HepG2 (cell line): ENCODE data around the gene KPNA4. TPM values are rescaled to one million over a fixed set of nuclear protein-coding genes. Genes with fewer than 3 reads are reported as not detected.

Experiments used
- ATAC-seq: fragments of 200-7000 bp; cut with Tn5 transposase; 3 replicates; pipeline ENCODE4 v1.9.1; 2020; ENCODE audit warnings: mild to moderate bottlenecking, moderate library complexity
- BruUV-seq: library from RNA; stranded (reverse); fragments of 400-500 nt; replicated peaks from 2 replicates; lab custom pipeline; 2021; lab: Mats Ljungman, UMichigan
- CTCF ChIA-PET: fragments of 300-600 bp; formaldehyde crosslinking; extraction: SDS; loops from one replicate; lab custom pipeline; 2021; ENCODE audit warnings: low total read pairs, inconsistent platforms, low intra/inter-chr PET ratio; lab: Yijun Ruan, JAX
- POLR2A ChIA-PET: fragments of 350-600 bp; sonication (Branson Sonifier 250); formaldehyde crosslinking; loops from one replicate; lab custom pipeline; 2020; ENCODE audit warnings: antibody characterized with exemption, inconsistent platforms; lab: Yijun Ruan, JAX
- DNase-seq: peaks from one replicate; pipeline ENCODE4 v3.0.0-alpha.2; 2015; ENCODE audit warnings: low spot score
- FAIRE-seq: peaks from 3 replicates; lab custom pipeline; 2011; peaks lifted over from hg19 to GRCh38; lab: Jason Lieb, UNC
- H2AFZ ChIP-seq: one replicate; pipeline ENCODE4 v1.6.1; 2011; ENCODE audit warnings: low read length, inconsistent platforms
- H3K27ac ChIP-seq: fragments of 300-600 bp; 3 replicates; pipeline ENCODE4 v1.8.0; 2011; ENCODE audit warnings: mixed run types, mild to moderate bottlenecking, mixed read lengths, low read length, inconsistent platforms; ENCODE audit not compliant: insufficient read depth; ENCODE audit errors: extremely low read length
- H3K27me3 ChIP-seq, 2 experiments: fragments of 200-600 bp in 1 of 2; 2 replicates in 1 of 2; 3 replicates in 1 of 2; pipeline versions ENCODE4 v1.6.0 to v1.8.0; 2011; ENCODE audit warnings: low read length in 2 of 2, mild to moderate bottlenecking in 2 of 2, moderate library complexity in 2 of 2, inconsistent platforms in 1 of 2; ENCODE audit not compliant: insufficient read depth in 2 of 2, control insufficient read depth in 1 of 2
- H3K36me3 ChIP-seq, 2 experiments: fragments of 200-600 bp in 1 of 2; replicated peaks in 1 of 2; 2 replicates in 1 of 2; 3 replicates in 1 of 2; pipeline versions ENCODE4 v1.5.1 to v1.8.0; 2011; ENCODE audit warnings: low read length in 2 of 2, inconsistent platforms in 1 of 2; ENCODE audit not compliant: insufficient read depth in 2 of 2, control insufficient read depth in 1 of 2
- H3K4me1 ChIP-seq: 2 replicates; pipeline ENCODE4 v1.5.1; 2012; ENCODE audit warnings: low read length, inconsistent platforms; ENCODE audit not compliant: insufficient read depth
- H3K4me2 ChIP-seq: 2 replicates; pipeline ENCODE4 v1.6.0; 2011; ENCODE audit warnings: low read depth, low read length, inconsistent platforms
- H3K4me3 ChIP-seq, 3 experiments: fragments of 200-600 bp in 1 of 3; sonication (generic), shearing (Covaris generic) in 1 of 3; replicated peaks in 1 of 3; 2 replicates each; pipeline ENCODE4 v1.5.1; 2011 to 2016; ENCODE audit warnings: low read length in 3 of 3, inconsistent platforms in 2 of 3, low read depth in 2 of 3, mild to moderate bottlenecking in 2 of 3, control low read depth in 1 of 3, mixed read lengths in 1 of 3; ENCODE audit not compliant: insufficient read depth in 1 of 3
- H3K79me2 ChIP-seq: one replicate; pipeline ENCODE4 v1.6.1; 2011; ENCODE audit warnings: low read length, inconsistent platforms; ENCODE audit not compliant: insufficient read depth
- H3K9ac ChIP-seq: 2 replicates; pipeline ENCODE4 v1.6.0; 2011; ENCODE audit warnings: mild to moderate bottlenecking, low read depth, low read length, inconsistent platforms; ENCODE audit not compliant: insufficient read depth
- H3K9me3 ChIP-seq: 2 replicates; pipeline ENCODE4 v1.5.1; 2012; ENCODE audit warnings: mild to moderate bottlenecking, low read length
- H4K20me1 ChIP-seq: 2 replicates; pipeline ENCODE4 v1.6.0; 2011; ENCODE audit warnings: inconsistent platforms, mild to moderate bottlenecking, low read length, moderate library complexity; ENCODE audit not compliant: insufficient read depth
- ARNTL ChIP-seq: sonication (generic); formaldehyde crosslinking; IDR thresholded peaks from 2 replicates; pipeline ENCODE4 v1.4.0; 2020; ENCODE audit warnings: mild to moderate bottlenecking, missing genetic modification reagents
- MAFK ChIP-seq, 2 experiments: IDR thresholded peaks in 1 of 2; conservative IDR thresholded peaks in 1 of 2; 2 replicates each; pipeline ENCODE4 v1.6.1; 2011; ENCODE audit warnings: improper control_type of control experiment in 2 of 2, low read length in 2 of 2
- PAWR ChIP-seq: sonication (generic); formaldehyde crosslinking; IDR thresholded peaks from 2 replicates; pipeline ENCODE4 v1.4.0; 2020; ENCODE audit warnings: missing genetic modification reagents, mild to moderate bottlenecking, borderline replicate concordance
- REST ChIP-seq, 2 experiments: IDR thresholded peaks; 2 replicates each; pipeline ENCODE4 v1.6.1; 2011 to 2012; ENCODE audit warnings: low read length in 2 of 2, borderline replicate concordance in 1 of 2, low read depth in 1 of 2, mild to moderate bottlenecking in 1 of 2, moderate library complexity in 1 of 2
- SPEN ChIP-seq: sonication (generic); formaldehyde crosslinking; IDR thresholded peaks from 2 replicates; pipeline ENCODE4 v1.5.1; 2020; ENCODE audit warnings: low read depth, mild to moderate bottlenecking, missing genetic modification reagents
- ZBTB14 ChIP-seq: sonication (generic); formaldehyde crosslinking; IDR thresholded peaks from 2 replicates; pipeline ENCODE4 v1.4.0; 2020; ENCODE audit warnings: missing genetic modification reagents
- ZMAT5 ChIP-seq: sonication (generic); formaldehyde crosslinking; IDR thresholded peaks from 2 replicates; pipeline ENCODE4 v1.5.0; 2020; ENCODE audit warnings: mild to moderate bottlenecking, low read depth, missing genetic modification reagents, borderline replicate concordance
- ZNF235 ChIP-seq: sonication (generic); formaldehyde crosslinking; IDR thresholded peaks from 2 replicates; pipeline ENCODE4 v1.8.1; 2023; ENCODE audit warnings: mild to moderate bottlenecking, missing genetic modification reagents, borderline replicate concordance
- ZNF512 ChIP-seq: sonication (generic); formaldehyde crosslinking; IDR thresholded peaks from 2 replicates; pipeline ENCODE4 v1.4.0; 2020; ENCODE audit warnings: mild to moderate bottlenecking, missing genetic modification reagents
- ZNF678 ChIP-seq: sonication (generic); formaldehyde crosslinking; IDR thresholded peaks from 2 replicates; pipeline ENCODE4 v1.4.0; 2020; ENCODE audit warnings: mild to moderate bottlenecking, missing genetic modification reagents
- ZNF720 ChIP-seq: sonication (generic); formaldehyde crosslinking; IDR thresholded peaks from 2 replicates; pipeline ENCODE4 v1.4.0; 2020; ENCODE audit warnings: missing genetic modification reagents
- ZNF781 ChIP-seq: sonication (generic); formaldehyde crosslinking; IDR thresholded peaks from 2 replicates; pipeline ENCODE4 v1.5.1; 2020; ENCODE audit warnings: borderline replicate concordance, mild to moderate bottlenecking, missing genetic modification reagents; ENCODE audit errors: not compliant biosample characterization
- WGBS: methylation state at CpG from one replicate; pipeline ENCODE4 v1.1.6; 2017; ENCODE audit warnings: low lambda C conversion rate; 5-methylcytosine and 5-hydroxymethylcytosine counted together
- in situ Hi-C: cut with HindIII; loops from 2 replicates; pipeline ENCODE4 v1.10.0; 2017; ENCODE audit warnings: low pct_unique_long_range_greater_than_20kb; ENCODE audit not compliant: extremely low pct_ligation_motif_present
- intact Hi-C: fragments of 100-400 bp; cut with micrococcal nuclease; formaldehyde crosslinking; loops from one replicate; pipeline ENCODE4 v1.10.0; 2022; ENCODE audit not compliant: unreplicated experiment
- polyA plus RNA-seq, 8 experiments: library from polyadenylated mRNA; depleted of rRNA in 3 of 8; stranded (reverse) in 7 of 8; unstranded in 1 of 8; fragments of >200 nt; fragmentation: Illumina TruSeq in 4 of 8; extraction: Trizol in 4 of 8; gene quantifications; 2 replicates each; pipeline versions ENCODE4 v1.2.1 to v1.2.3, GENCODE V29; 2011 to 2016; ENCODE audit warnings: low read depth in 4 of 8, missing spikeins in 1 of 8, mixed read lengths in 1 of 8; ENCODE audit not compliant: insufficient read depth in 1 of 8
- total RNA-seq, 5 experiments: library from RNA; depleted of rRNA; stranded (reverse); fragments of >200 nt; fragmentation: Illumina TruSeq; extraction: Trizol; gene quantifications; 2 replicates each; pipeline ENCODE4 v1.2.3, GENCODE V29; 2016; ENCODE audit warnings: low read depth in 1 of 5

The KPNA4 gene
- total and polyA plus RNA-seq, 2 of the 13 experiments (the other 11 are each of a cell fraction or from before 2014, with no cell fraction given): 9.9 to 27.9 TPM

DNA sequence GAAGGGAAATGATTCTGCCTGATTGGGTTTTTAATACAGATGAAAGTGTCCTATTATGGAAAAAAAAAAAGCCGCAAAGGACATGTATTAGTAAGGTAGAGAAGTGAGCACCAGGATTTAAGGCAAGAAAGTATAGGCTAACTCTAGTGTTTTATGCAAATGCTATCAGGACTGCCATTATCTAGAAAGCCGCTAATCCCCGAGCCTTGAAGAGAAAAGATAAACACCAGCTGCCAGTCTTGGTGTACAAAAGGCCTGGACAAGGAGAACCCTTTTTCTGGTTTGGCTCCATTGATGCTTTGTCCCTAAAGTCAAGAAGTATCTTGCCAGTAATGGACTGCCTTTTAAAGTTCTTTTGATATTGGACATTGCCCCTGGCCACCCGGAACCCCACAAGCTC, 107.2 kb downstream of the KPNA4 start:
- ChIA-PET POLR2A (no interaction called here), CTCF (no interaction called here)
- Histone ChIP-seq H3K4me1 (no peaks in the 10 kb centered on the region), H4K20me1 (no peaks in the 10 kb centered on the region), H3K9ac (no peak overlapping the region), H3K4me3 (no peak overlapping the region), H3K27me3 (peaks cover 0 to 8% of the 10 kb centered on the region in 2 experiments; a peak in 4 of 5 replicates), H3K4me2 (no peak overlapping the region), H3K27ac (no peak overlapping the region), H2AFZ (no peak overlapping the region), H3K36me3 (no peaks in the 10 kb centered on the region), H3K79me2 (no peaks in the 10 kb centered on the region), H3K9me3 (no peaks in the 10 kb centered on the region)
- no TSS peak for BruUV-seq
- intact Hi-C loops (no loop called here), in situ Hi-C loops (no loop called here)
- TF ChIP-seq ZNF781 (CRISPR knock-in tag) (no peak), ZNF678 (CRISPR knock-in tag) (no peak), ARNTL (CRISPR knock-in tag) (no peak), ZNF720 (CRISPR knock-in tag) (no peak), PAWR (CRISPR knock-in tag) (no peak), ZNF512 (CRISPR knock-in tag) (no peak), ZNF235 (CRISPR knock-in tag) (no peak), MAFK (conservative IDR thresholded peaks at IDR 0.05 in 1 of 2, IDR thresholded peaks at IDR 0.05 in 1 of 2; ENCODE audit: low read length in 2 of 2) (no peak), REST (IDR thresholded peaks at IDR 0.05; ENCODE audit: borderline replicate concordance in 1 of 2, low read depth in 1 of 2, low read length in 2 of 2) (no peak), ZMAT5 (CRISPR knock-in tag) (no peak), ZBTB14 (CRISPR knock-in tag) (no peak), SPEN (CRISPR knock-in tag) (no peak)
- FAIRE-seq (no peak), ATAC-seq (no peak), DNase-seq (no peak)
- WGBS: 26% methylated on average over 4 of the region's 4 CpGs
